Astrocyte (in vitro differentiated cells and primary cell): Measurements from ENCODE around the gene FAM177B. TPM values are rescaled to one million over a fixed set of nuclear protein-coding genes. Genes with fewer than 3 reads are reported as not detected.

ENCODE experiments used
- DNase-seq: peaks from one replicate; pipeline ENCODE4 v3.0.0-alpha.2; 2010; ENCODE audit warnings: low read depth
- FAIRE-seq: peaks from 2 replicates; lab custom pipeline; 2011; peaks lifted over from hg19 to GRCh38; lab: Jason Lieb, UNC
- H2AFZ ChIP-seq: 2 replicates; pipeline ENCODE4 v1.6.0; 2012; ENCODE audit warnings: low read depth, low read length, inconsistent platforms
- H3K27ac ChIP-seq: 2 replicates; pipeline ENCODE4 v1.5.1; 2011; ENCODE audit warnings: low read depth, low read length, inconsistent platforms
- H3K27me3 ChIP-seq: 2 replicates; pipeline ENCODE4 v1.6.0; 2011; ENCODE audit warnings: low read length, inconsistent platforms; ENCODE audit not compliant: insufficient read depth
- H3K36me3 ChIP-seq: 2 replicates; pipeline ENCODE4 v1.5.1; 2011; ENCODE audit warnings: low read length, inconsistent platforms; ENCODE audit not compliant: insufficient read depth
- H3K4me1 ChIP-seq: 2 replicates; pipeline ENCODE4 v1.5.1; 2011; ENCODE audit warnings: low read length, inconsistent platforms; ENCODE audit not compliant: insufficient read depth
- H3K4me2 ChIP-seq: 2 replicates; pipeline ENCODE4 v1.6.0; 2012; ENCODE audit warnings: low read length, inconsistent platforms
- H3K4me3 ChIP-seq: 2 replicates; pipeline ENCODE4 v1.5.1; 2011; ENCODE audit warnings: low read depth, mild to moderate bottlenecking, low read length, inconsistent platforms; ENCODE audit not compliant: insufficient read depth
- H3K79me2 ChIP-seq: 2 replicates; pipeline ENCODE4 v1.6.0; 2012; ENCODE audit warnings: mild to moderate bottlenecking, low read length, inconsistent platforms; ENCODE audit not compliant: insufficient read depth
- H3K9ac ChIP-seq: 2 replicates; pipeline ENCODE4 v1.6.0; 2012; ENCODE audit warnings: mild to moderate bottlenecking, low read length, inconsistent platforms
- H3K9me3 ChIP-seq: 2 replicates; pipeline ENCODE4 v1.5.1; 2012; ENCODE audit warnings: low read depth, mild to moderate bottlenecking, low read length, inconsistent platforms; ENCODE audit not compliant: insufficient read depth
- H4K20me1 ChIP-seq: 2 replicates; pipeline ENCODE4 v1.6.0; 2012; ENCODE audit warnings: low read length, inconsistent platforms; ENCODE audit not compliant: insufficient read depth
- H3K27ac Mint-ChIP-seq: one replicate; pipeline ENCODE4 v1.8.0; 2021; ENCODE audit warnings: mild to moderate bottlenecking, mixed read lengths; ENCODE audit not compliant: unreplicated experiment
- H3K27me3 Mint-ChIP-seq: one replicate; pipeline ENCODE4 v1.8.0; 2021; ENCODE audit warnings: low read depth, mixed read lengths; ENCODE audit not compliant: unreplicated experiment
- H3K36me3 Mint-ChIP-seq: one replicate; pipeline ENCODE4 v1.8.0; 2021; ENCODE audit warnings: low read depth, mixed read lengths; ENCODE audit not compliant: unreplicated experiment
- H3K4me1 Mint-ChIP-seq: one replicate; pipeline ENCODE4 v1.8.0; 2021; ENCODE audit warnings: low read depth, mixed read lengths; ENCODE audit not compliant: unreplicated experiment
- H3K4me3 Mint-ChIP-seq: one replicate; pipeline ENCODE4 v1.8.0; 2021; ENCODE audit warnings: mild to moderate bottlenecking, moderate library complexity, mixed read lengths; ENCODE audit not compliant: unreplicated experiment
- H3K9me3 Mint-ChIP-seq: one replicate; pipeline ENCODE4 v1.8.0; 2021; ENCODE audit warnings: mild to moderate bottlenecking, mixed read lengths; ENCODE audit not compliant: unreplicated experiment
- EZH2 ChIP-seq: IDR thresholded peaks from 2 replicates; pipeline ENCODE4 v1.6.1; 2012; ENCODE audit warnings: mild to moderate bottlenecking, low read length, inconsistent platforms; ENCODE audit not compliant: insufficient read depth
- total RNA-seq: library from RNA; stranded (reverse); gene quantifications from 2 replicates; pipeline ENCODE4 v1.2.1, GENCODE V29; 2021
- TF ChIP-seq, protein P1 (sequence below): IDR thresholded peaks from 2 replicates; pipeline ENCODE4 v1.5.1; 2011; ENCODE audit warnings: low read depth, mild to moderate bottlenecking, inconsistent platforms, low read length, moderate library complexity; ENCODE audit not compliant: insufficient read depth

The FAM177B gene
- total RNA-seq, 1 donor from 2014 or later: not detected

DNA sequence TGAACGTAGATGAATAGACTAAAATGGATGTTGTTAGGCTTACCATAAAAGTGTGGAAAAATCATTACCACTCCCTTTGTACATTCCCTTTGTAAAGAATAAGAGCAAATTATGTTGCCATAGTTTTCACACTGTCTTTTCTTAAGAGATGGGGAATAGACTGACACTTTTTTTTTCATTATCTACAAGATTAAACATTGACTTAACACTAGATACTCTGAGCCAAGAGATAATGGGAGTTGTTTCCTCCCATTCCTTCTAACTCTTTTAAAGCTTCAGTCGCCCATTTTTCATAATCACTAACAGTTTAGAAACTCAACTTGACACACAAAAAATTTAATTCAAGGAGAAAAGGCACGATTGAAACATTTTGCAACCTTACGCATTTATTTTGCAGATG, 34.8 kb upstream of the FAM177B start:
- FAIRE-seq: no peak
- Histone ChIP-seq H3K9ac (no peak overlapping the region), H3K9me3 (no peaks in the 10 kb centered on the region), H2AFZ (no peak overlapping the region), H3K4me2 (no peak overlapping the region), H3K4me3 (no peak overlapping the region), H4K20me1 (peaks cover 23% of the 10 kb centered on the region), H3K27me3 (no peaks in the 10 kb centered on the region), H3K27ac (no peak overlapping the region), H3K4me1 (no peaks in the 10 kb centered on the region), H3K36me3 (peaks cover 11% of the 10 kb centered on the region), H3K79me2 (peaks cover 64% of the 10 kb centered on the region)
- TF ChIP-seq EZH2: no peak
- TF ChIP-seq, protein P1, sequence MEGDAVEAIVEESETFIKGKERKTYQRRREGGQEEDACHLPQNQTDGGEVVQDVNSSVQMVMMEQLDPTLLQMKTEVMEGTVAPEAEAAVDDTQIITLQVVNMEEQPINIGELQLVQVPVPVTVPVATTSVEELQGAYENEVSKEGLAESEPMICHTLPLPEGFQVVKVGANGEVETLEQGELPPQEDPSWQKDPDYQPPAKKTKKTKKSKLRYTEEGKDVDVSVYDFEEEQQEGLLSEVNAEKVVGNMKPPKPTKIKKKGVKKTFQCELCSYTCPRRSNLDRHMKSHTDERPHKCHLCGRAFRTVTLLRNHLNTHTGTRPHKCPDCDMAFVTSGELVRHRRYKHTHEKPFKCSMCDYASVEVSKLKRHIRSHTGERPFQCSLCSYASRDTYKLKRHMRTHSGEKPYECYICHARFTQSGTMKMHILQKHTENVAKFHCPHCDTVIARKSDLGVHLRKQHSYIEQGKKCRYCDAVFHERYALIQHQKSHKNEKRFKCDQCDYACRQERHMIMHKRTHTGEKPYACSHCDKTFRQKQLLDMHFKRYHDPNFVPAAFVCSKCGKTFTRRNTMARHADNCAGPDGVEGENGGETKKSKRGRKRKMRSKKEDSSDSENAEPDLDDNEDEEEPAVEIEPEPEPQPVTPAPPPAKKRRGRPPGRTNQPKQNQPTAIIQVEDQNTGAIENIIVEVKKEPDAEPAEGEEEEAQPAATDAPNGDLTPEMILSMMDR: no peak
- no peak for DNase-seq
- Mint-ChIP-seq H3K36me3 (peaks cover 12% of the 10 kb centered on the region), H3K9me3 (no peaks in the 10 kb centered on the region), H3K27ac (no peak overlapping the region), H3K27me3 (no peaks in the 10 kb centered on the region), H3K4me3 (no peak overlapping the region), H3K4me1 (peaks cover 2% of the 10 kb centered on the region)

DNA sequence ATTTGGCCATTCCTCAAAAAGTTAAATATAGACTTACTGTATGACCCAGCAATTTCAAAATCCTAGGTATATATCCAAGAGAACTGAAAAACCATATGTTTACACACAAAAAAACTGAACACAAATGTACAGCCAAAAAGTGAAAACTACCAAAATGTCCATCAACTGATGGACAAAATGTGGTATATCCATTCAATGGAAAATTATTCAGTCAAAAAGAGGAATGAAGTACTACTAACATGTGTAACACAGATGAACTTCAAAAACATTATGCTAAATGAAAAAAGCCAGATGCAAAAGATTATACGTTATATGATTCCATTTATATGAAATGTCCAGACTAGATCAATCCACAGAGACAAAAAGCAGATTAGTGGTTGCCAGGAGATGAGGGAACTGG, 32.7 kb upstream of the FAM177B start:
- H3K36me3 Mint-ChIP-seq: peaks cover 14% of the 10 kb centered on the region
- no peak for FAIRE-seq

DNA sequence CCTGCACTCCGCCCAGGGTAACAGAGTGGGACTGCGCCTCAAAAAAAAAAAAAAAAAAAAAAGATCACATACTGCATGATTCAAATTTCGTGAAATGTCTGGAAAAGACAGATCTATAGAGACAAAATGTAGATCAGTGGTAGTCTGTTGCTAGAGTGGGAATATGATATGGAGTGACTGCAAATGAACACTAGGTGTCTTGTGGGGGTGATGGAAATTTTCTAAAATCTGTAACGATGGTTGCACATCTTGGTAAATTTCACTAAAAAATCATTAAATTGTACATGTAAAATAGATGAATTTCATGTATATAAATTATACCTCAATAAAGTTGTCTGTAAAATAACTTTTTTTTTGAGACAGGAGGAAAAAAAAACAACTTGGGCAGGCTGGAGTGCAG, 30.2 kb upstream of the FAM177B start:
- peaks cover 14% of the 10 kb centered on the region for H3K4me1 Mint-ChIP-seq
- Histone ChIP-seq H3K9me3 (no peaks in the 10 kb centered on the region), H3K4me2 (no peak overlapping the region), H2AFZ (no peak overlapping the region), H4K20me1 (peaks cover 28% of the 10 kb centered on the region), H3K27ac (no peak overlapping the region), H3K9ac (no peak overlapping the region), H3K36me3 (peaks cover 6% of the 10 kb centered on the region), H3K79me2 (peaks cover 87% of the 10 kb centered on the region), H3K27me3 (no peaks in the 10 kb centered on the region), H3K4me3 (no peak overlapping the region), H3K4me1 (peaks cover 7% of the 10 kb centered on the region)
- H3K27me3 Mint-ChIP-seq: no peaks in the 10 kb centered on the region
- H3K4me3 Mint-ChIP-seq: no peak overlapping the region
- H3K27ac Mint-ChIP-seq: no peak overlapping the region
- no peak for DNase-seq
- peaks cover 7% of the 10 kb centered on the region for H3K36me3 Mint-ChIP-seq
- no peak for FAIRE-seq
- H3K9me3 Mint-ChIP-seq: no peaks in the 10 kb centered on the region
- TF ChIP-seq, protein P1: no peak
- TF ChIP-seq EZH2: no peak

More for the DNA sequence above, 32.7 kb upstream of the FAM177B start:
- no peak overlapping the region for H3K27ac Mint-ChIP-seq
- no peak for DNase-seq
- Histone ChIP-seq H3K4me2 (no peak overlapping the region), H3K79me2 (peaks cover 68% of the 10 kb centered on the region), H3K4me1 (no peaks in the 10 kb centered on the region), H3K27ac (no peak overlapping the region), H3K9me3 (no peaks in the 10 kb centered on the region), H3K27me3 (no peaks in the 10 kb centered on the region), H3K9ac (no peak overlapping the region), H4K20me1 (peaks cover 28% of the 10 kb centered on the region), H3K36me3 (peaks cover 11% of the 10 kb centered on the region), H2AFZ (no peak overlapping the region), H3K4me3 (no peak overlapping the region)
- TF ChIP-seq, protein P1: no peak
- no peak for TF ChIP-seq EZH2
- no peak overlapping the region for H3K4me3 Mint-ChIP-seq
- H3K27me3 Mint-ChIP-seq: no peaks in the 10 kb centered on the region
- H3K9me3 Mint-ChIP-seq: no peaks in the 10 kb centered on the region
- peaks cover 4% of the 10 kb centered on the region for H3K4me1 Mint-ChIP-seq
